Endodermal cell (in vitro differentiated cells): Measurements from ENCODE around the gene WWP2. TPM values are rescaled to one million over a fixed set of nuclear protein-coding genes. Genes with fewer than 3 reads are reported as not detected.

Experiments
- DNase-seq: peaks from one replicate; pipeline ENCODE4 v3.0.0-alpha.2; 2017
- H3K27ac ChIP-seq: 2 replicates; pipeline ENCODE4 v1.5.1; 2013; ENCODE audit warnings: mild to moderate bottlenecking, low read depth, low read length, moderate library complexity
- H3K27me3 ChIP-seq: 2 replicates; pipeline ENCODE4 v1.6.1; 2013; ENCODE audit warnings: mild to moderate bottlenecking, low read length, moderate library complexity; ENCODE audit not compliant: insufficient read depth, control insufficient read depth, poor library complexity, severe bottlenecking
- H3K36me3 ChIP-seq: 2 replicates; pipeline ENCODE4 v1.7.0; 2013; ENCODE audit warnings: mild to moderate bottlenecking, low read length, moderate library complexity; ENCODE audit not compliant: control insufficient read depth, insufficient read depth
- H3K4me1 ChIP-seq: one replicate; pipeline ENCODE4 v1.7.0; 2013; ENCODE audit warnings: low read length; ENCODE audit not compliant: control insufficient read depth, insufficient read depth
- H3K4me3 ChIP-seq: 2 replicates; pipeline ENCODE4 v1.5.1; 2013; ENCODE audit warnings: mild to moderate bottlenecking, low read length, moderate library complexity
- H3K9ac ChIP-seq: 2 replicates; pipeline ENCODE4 v1.6.1; 2013; ENCODE audit warnings: mild to moderate bottlenecking, low read length, moderate library complexity; ENCODE audit not compliant: poor library complexity, severe bottlenecking; ENCODE audit errors: extremely low read depth
- H3K9me3 ChIP-seq: 2 replicates; pipeline ENCODE4 v1.6.1; 2013; ENCODE audit warnings: mild to moderate bottlenecking, low read length, moderate library complexity; ENCODE audit not compliant: control insufficient read depth
- H3K27ac Mint-ChIP-seq: 2 replicates; pipeline ENCODE4 v1.8.0; 2020; ENCODE audit warnings: mixed read lengths
- H3K27me3 Mint-ChIP-seq: 2 replicates; pipeline ENCODE4 v1.8.0; 2021; ENCODE audit warnings: mild to moderate bottlenecking, mixed read lengths; ENCODE audit not compliant: insufficient read depth
- H3K36me3 Mint-ChIP-seq: 2 replicates; pipeline ENCODE4 v1.8.0; 2020; ENCODE audit warnings: low read depth, mixed read lengths
- H3K4me1 Mint-ChIP-seq: 2 replicates; pipeline ENCODE4 v1.8.0; 2020; ENCODE audit warnings: mixed read lengths
- H3K4me3 Mint-ChIP-seq: 2 replicates; pipeline ENCODE4 v1.8.0; 2020; ENCODE audit warnings: mild to moderate bottlenecking, moderate library complexity, mixed read lengths
- H3K9me3 Mint-ChIP-seq: 2 replicates; pipeline ENCODE4 v1.8.0; 2020; ENCODE audit warnings: mild to moderate bottlenecking, mixed read lengths
- CTCF ChIP-seq: fragments of 200-600 bp; sonication (generic); conservative IDR thresholded peaks from 2 replicates; pipeline ENCODE4 v1.5.0; 2021; ENCODE audit warnings: antibody characterized with exemption, mild to moderate bottlenecking
- WGBS, 2 experiments: methylation state at CpG; one replicate each; pipeline versions ENCODE4 v1.1.5 to v1.1.7; 2013; ENCODE audit warnings: missing lambda C conversion rate in 2 of 2, mixed read lengths in 1 of 2; ENCODE audit not compliant: insufficient coverage in 1 of 2, insufficient read length in 1 of 2; 5-methylcytosine and 5-hydroxymethylcytosine counted together
- long read RNA-seq, 4 experiments: library from polyadenylated mRNA in 2 of 4; library from RNA in 1 of 4; library from capped mRNA in 1 of 4; stranded (forward) in 3 of 4; unstranded in 1 of 4; transcript quantifications; one replicate each; pipeline ENCODE4 v2.0.0, GENCODE V29; 2020 to 2021; ENCODE audit warnings: inconsistent platforms in 1 of 4
- polyA plus RNA-seq, 2 experiments: library from polyadenylated mRNA; stranded (reverse); fragments of 50-300 nt; gene quantifications; one replicate each; pipeline ENCODE4 v1.2.3, GENCODE V29; 2013
- total RNA-seq, 2 donors: library from RNA; stranded (reverse); fragmentation: NEBNext Ultra II Directional in 1 of 2; extraction: Animal tissue kit (Norgen Biotek cat#: 25700) in 1 of 2; gene quantifications; 2 replicates in 1 of 2; 3 replicates in 1 of 2; pipeline ENCODE4 v1.2.1, GENCODE V29; 2021

Gene WWP2
- total RNA-seq, result 10 to 100 TPM; 42.3 to 50.0 TPM
- polyA plus RNA-seq (2013, experiment 1 of 2), result 23.3 TPM
- polyA plus RNA-seq (2013, experiment 2 of 2), result 20.7 TPM
- long read RNA-seq, experiment 1, partial matches to known transcripts, result 18 of 24 reads
- long read RNA-seq, experiment 1, other reads (novel, unspliced or antisense), result 6 of 24 reads
- long read RNA-seq, experiment 2, full-length matches to known transcripts, result 31 of 91 reads
- long read RNA-seq, experiment 2, partial matches to known transcripts, result 25 of 91 reads
- long read RNA-seq, experiment 2, other reads (novel, unspliced or antisense), result 35 of 91 reads
- long read RNA-seq, experiment 3, full-length matches to known transcripts, result 75 of 181 reads
- long read RNA-seq, experiment 3, partial matches to known transcripts, result 34 of 181 reads
- long read RNA-seq, experiment 3, other reads (novel, unspliced or antisense), result 72 of 181 reads
- long read RNA-seq, experiment 4, partial matches to known transcripts, result 2 of 7 reads
- long read RNA-seq, experiment 4, other reads (novel, unspliced or antisense), result 5 of 7 reads

- Mint-ChIP-seq H3K27ac (peak within 1 kb of the TSS; percentile 98), H3K36me3 (peaks cover 9% of the 10 kb centered on the region), H3K27me3 (peaks cover 6% of the 10 kb centered on the region), H3K4me1 (peaks cover 7% of the 10 kb centered on the region), H3K4me3 (peak within 1 kb of the TSS; percentile 92), H3K9me3 (no peaks in the 10 kb centered on the region)
- no peak for TF ChIP-seq CTCF
- Histone ChIP-seq H3K27me3 (no peaks in the 10 kb centered on the region), H3K4me1 (no peaks in the 10 kb centered on the region), H3K9ac (peak within 1 kb of the TSS; percentile 76), H3K36me3 (no peaks in the 10 kb centered on the region), H3K4me3 (peak within 1 kb of the TSS; percentile 100), H3K9me3 (peaks cover 2% of the 10 kb centered on the region), H3K27ac (no peak within 1 kb of the TSS)
- peak; percentile 93 for DNase-seq
- 1 to 6% methylated on average over 14 to 68 of the region's 68 CpGs for WGBS, 2 experiments
Observed at GRCh38 chr16:69761983-69762813, at the start of gene WWP2. TSS of gene WWP2 (plus strand) at chr16:69762332. CDS start at chr16:69787011, 24,679 bp downstream.

GRCh38 chr16:69712914-69713581 lies 49.1 kb upstream of the WWP2 start:
- no peak overlapping the region for H3K4me3 ChIP-seq
- H3K36me3 ChIP-seq, result peaks cover 26% of the 10 kb centered on the region
- Mint-ChIP-seq H3K27me3 (no peaks in the 10 kb centered on the region), H3K36me3 (peaks cover 67% of the 10 kb centered on the region), H3K9me3 (no peaks in the 10 kb centered on the region), H3K4me3 (no peak overlapping the region), H3K4me1 (no peaks in the 10 kb centered on the region), H3K27ac (no peak overlapping the region)
- TF ChIP-seq CTCF, result peak; percentile 20
- no peak for DNase-seq
- 91% methylated on average over 7 to 9 of the region's 9 CpGs for WGBS, 2 experiments
- H3K27ac ChIP-seq, result no peak overlapping the region
- H3K4me1 ChIP-seq, result no peaks in the 10 kb centered on the region
- H3K9ac ChIP-seq, result no peak overlapping the region
- no peaks in the 10 kb centered on the region for H3K27me3 ChIP-seq
- no peaks in the 10 kb centered on the region for H3K9me3 ChIP-seq

GRCh38 chr16:69717066-69717465 lies 45.1 kb upstream of the WWP2 start:
- Histone ChIP-seq H3K4me1 (no peaks in the 10 kb centered on the region), H3K27ac (no peak overlapping the region), H3K9me3 (no peaks in the 10 kb centered on the region), H3K27me3 (no peaks in the 10 kb centered on the region), H3K9ac (no peak overlapping the region), H3K36me3 (peaks cover 14% of the 10 kb centered on the region), H3K4me3 (no peak overlapping the region)
- TF ChIP-seq CTCF, result no peak
- H3K27ac Mint-ChIP-seq, result no peak overlapping the region
- peaks cover 67% of the 10 kb centered on the region for H3K36me3 Mint-ChIP-seq
- H3K4me1 Mint-ChIP-seq, result peaks cover 2% of the 10 kb centered on the region
- 97% methylated on average over 4 to 5 of the region's 6 CpGs for WGBS, 2 experiments
- no peaks in the 10 kb centered on the region for H3K9me3 Mint-ChIP-seq
- no peaks in the 10 kb centered on the region for H3K27me3 Mint-ChIP-seq
- DNase-seq, result no peak
- no peak overlapping the region for H3K4me3 Mint-ChIP-seq
